ENCODE measurements around the gene MRPS6. TPM values are rescaled to one million over a fixed set of nuclear protein-coding genes. Genes with fewer than 3 reads are reported as not detected.

The MRPS6 gene
- total RNA-seq, 1 experiment from 2014 or later = 55.1 TPM

DNA sequence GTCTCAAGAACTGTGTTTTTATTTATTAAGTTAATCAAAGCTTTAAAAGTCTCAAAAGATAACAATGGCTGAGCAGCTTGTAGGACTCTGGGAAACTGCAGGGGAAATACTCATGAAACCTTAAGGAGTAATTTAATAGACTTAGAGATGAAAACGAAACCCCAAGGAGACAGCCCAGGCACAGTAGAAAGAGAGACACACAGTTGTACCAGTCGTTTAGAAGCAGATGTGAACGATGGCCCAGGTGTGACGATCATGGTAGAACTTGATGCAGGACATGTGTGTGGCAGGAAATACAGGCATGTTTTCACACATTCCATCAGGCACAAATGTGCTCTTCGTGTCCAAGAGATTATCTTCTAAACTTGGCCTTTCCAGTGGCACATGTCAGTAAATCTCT lies 21.2 kb upstream of the MRPS6 start:
- H3K4me2 ChIP-seq (ENCODE audit: low read length) = no peak overlapping the region
- DNase-seq (ENCODE audit: low read depth, low spot score) (no peak), ATAC-seq (no peak)
- intact Hi-C loops (cut with micrococcal nuclease) = no loop called here
- ChIA-PET CTCF (no interaction called here), RAD21 (ENCODE audit: low non-redundant PET in 1 of 2, low total read pairs in 2 of 2, uncharacterized antibody in 2 of 2, unreplicated experiment in 2 of 2) (no interaction called here), POLR2A (no interaction called here)
- no peaks in the 10 kb centered on the region for H3K27me3 ChIP-seq (ENCODE audit: insufficient read depth, low read length)
- TF ChIP-seq JUND (IDR thresholded peaks at IDR 0.05) (no peak), EZH2 (IDR thresholded peaks at IDR 0.05) (no peak), POLR2A (IDR thresholded peaks at IDR 0.05; ENCODE audit: borderline replicate concordance, extremely low read depth, insufficient read depth, insufficient read length) (no peak), SIN3A (IDR thresholded peaks at IDR 0.05; ENCODE audit: low read depth) (no peak), SP1 (IDR thresholded peaks at IDR 0.05; ENCODE audit: low read depth) (no peak), YY1 (IDR thresholded peaks at IDR 0.05; ENCODE audit: extremely low read depth, insufficient replicate concordance, low read depth, low read length) (no peak), EGR1 (IDR thresholded peaks at IDR 0.05; ENCODE audit: low read depth) (no peak), SRF (IDR thresholded peaks at IDR 0.05; ENCODE audit: low read depth) (no peak), CBX3 (IDR thresholded peaks at IDR 0.05; ENCODE audit: low read depth) (no peak), CEBPB (IDR thresholded peaks at IDR 0.05; ENCODE audit: low read depth) (no peak), RAD21 (IDR thresholded peaks at IDR 0.05; ENCODE audit: low read depth) (no peak), ZFX (IDR thresholded peaks at IDR 0.05) (no peak), TCF7L2 (IDR thresholded peaks at IDR 0.05; ENCODE audit: borderline replicate concordance, extremely low read depth, insufficient read depth, insufficient read length) (no peak), EZH2phosphoT487 (IDR thresholded peaks at IDR 0.05; ENCODE audit: borderline replicate concordance) (no peak), ZNF274 (IDR thresholded peaks at IDR 0.05; ENCODE audit: low read depth, low read length) (no peak), POLR2AphosphoS5 (IDR thresholded peaks at IDR 0.05; ENCODE audit: low read depth, low read length) (no peak)
- TF ChIP-seq, protein P1, sequence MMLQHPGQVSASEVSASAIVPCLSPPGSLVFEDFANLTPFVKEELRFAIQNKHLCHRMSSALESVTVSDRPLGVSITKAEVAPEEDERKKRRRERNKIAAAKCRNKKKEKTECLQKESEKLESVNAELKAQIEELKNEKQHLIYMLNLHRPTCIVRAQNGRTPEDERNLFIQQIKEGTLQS (IDR thresholded peaks at IDR 0.05) = no peak
- TF ChIP-seq, protein P2, sequence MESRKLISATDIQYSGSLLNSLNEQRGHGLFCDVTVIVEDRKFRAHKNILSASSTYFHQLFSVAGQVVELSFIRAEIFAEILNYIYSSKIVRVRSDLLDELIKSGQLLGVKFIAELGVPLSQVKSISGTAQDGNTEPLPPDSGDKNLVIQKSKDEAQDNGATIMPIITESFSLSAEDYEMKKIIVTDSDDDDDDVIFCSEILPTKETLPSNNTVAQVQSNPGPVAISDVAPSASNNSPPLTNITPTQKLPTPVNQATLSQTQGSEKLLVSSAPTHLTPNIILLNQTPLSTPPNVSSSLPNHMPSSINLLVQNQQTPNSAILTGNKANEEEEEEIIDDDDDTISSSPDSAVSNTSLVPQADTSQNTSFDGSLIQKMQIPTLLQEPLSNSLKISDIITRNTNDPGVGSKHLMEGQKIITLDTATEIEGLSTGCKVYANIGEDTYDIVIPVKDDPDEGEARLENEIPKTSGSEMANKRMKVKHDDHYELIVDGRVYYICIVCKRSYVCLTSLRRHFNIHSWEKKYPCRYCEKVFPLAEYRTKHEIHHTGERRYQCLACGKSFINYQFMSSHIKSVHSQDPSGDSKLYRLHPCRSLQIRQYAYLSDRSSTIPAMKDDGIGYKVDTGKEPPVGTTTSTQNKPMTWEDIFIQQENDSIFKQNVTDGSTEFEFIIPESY (IDR thresholded peaks at IDR 0.05; ENCODE audit: extremely low read depth, insufficient replicate concordance, low read length) = no peak
- TF ChIP-seq, protein P3, sequence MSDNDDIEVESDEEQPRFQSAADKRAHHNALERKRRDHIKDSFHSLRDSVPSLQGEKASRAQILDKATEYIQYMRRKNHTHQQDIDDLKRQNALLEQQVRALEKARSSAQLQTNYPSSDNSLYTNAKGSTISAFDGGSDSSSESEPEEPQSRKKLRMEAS (IDR thresholded peaks at IDR 0.05) = no peak
- TF ChIP-seq, protein P4, sequence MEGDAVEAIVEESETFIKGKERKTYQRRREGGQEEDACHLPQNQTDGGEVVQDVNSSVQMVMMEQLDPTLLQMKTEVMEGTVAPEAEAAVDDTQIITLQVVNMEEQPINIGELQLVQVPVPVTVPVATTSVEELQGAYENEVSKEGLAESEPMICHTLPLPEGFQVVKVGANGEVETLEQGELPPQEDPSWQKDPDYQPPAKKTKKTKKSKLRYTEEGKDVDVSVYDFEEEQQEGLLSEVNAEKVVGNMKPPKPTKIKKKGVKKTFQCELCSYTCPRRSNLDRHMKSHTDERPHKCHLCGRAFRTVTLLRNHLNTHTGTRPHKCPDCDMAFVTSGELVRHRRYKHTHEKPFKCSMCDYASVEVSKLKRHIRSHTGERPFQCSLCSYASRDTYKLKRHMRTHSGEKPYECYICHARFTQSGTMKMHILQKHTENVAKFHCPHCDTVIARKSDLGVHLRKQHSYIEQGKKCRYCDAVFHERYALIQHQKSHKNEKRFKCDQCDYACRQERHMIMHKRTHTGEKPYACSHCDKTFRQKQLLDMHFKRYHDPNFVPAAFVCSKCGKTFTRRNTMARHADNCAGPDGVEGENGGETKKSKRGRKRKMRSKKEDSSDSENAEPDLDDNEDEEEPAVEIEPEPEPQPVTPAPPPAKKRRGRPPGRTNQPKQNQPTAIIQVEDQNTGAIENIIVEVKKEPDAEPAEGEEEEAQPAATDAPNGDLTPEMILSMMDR (IDR thresholded peaks at IDR 0.05 in 2 of 3, conservative IDR thresholded peaks at IDR 0.05 in 1 of 3; ENCODE audit: borderline replicate concordance in 1 of 3, insufficient read depth in 1 of 3, low read depth in 2 of 3, low read length in 2 of 3) = no peak
- no peaks in the 10 kb centered on the region for H3K36me3 ChIP-seq (ENCODE audit: control insufficient read depth in 1 of 2, insufficient read depth in 2 of 2, low read length in 2 of 2)
- H3K9me2 ChIP-seq (ENCODE audit: insufficient read depth) = no peaks in the 10 kb centered on the region
- H3K4me1 ChIP-seq (ENCODE audit: control insufficient read depth in 1 of 2, insufficient read depth in 2 of 2, low read length in 2 of 2) = no peaks in the 10 kb centered on the region
- H3K4me3 ChIP-seq (replicated peaks in 1 of 2; ENCODE audit: low read depth in 1 of 2, low read length in 2 of 2) = no peak overlapping the region
- BruUV-seq (replicated peaks) = no TSS peak
- no peak overlapping the region for H3K9ac ChIP-seq (ENCODE audit: low read length)
- H3K9me3 ChIP-seq (ENCODE audit: control insufficient read depth in 1 of 2, insufficient read depth in 1 of 2, low read depth in 1 of 2, low read length in 2 of 2) = no peaks in the 10 kb centered on the region
- no peak overlapping the region for H3K27ac ChIP-seq (ENCODE audit: low read depth, low read length)
- H4K20me1 ChIP-seq (ENCODE audit: insufficient read depth) = no peaks in the 10 kb centered on the region
- H3K79me2 ChIP-seq (ENCODE audit: insufficient read depth, low read length) = no peaks in the 10 kb centered on the region
- H2AFZ ChIP-seq (ENCODE audit: low read depth, low read length, poor library complexity, severe bottlenecking) = no peak overlapping the region
